H1 (cell line): ENCODE results near the gene KAT5. TPM values are rescaled to one million over a fixed set of nuclear protein-coding genes. Genes with fewer than 3 reads are reported as not detected.

Source experiments
- CTCF ChIA-PET: fragments of 300-600 bp; sonication (Branson Sonifier 250); formaldehyde crosslinking; loops from one replicate; lab custom pipeline; 2021; ENCODE audit not compliant: partially characterized antibody; lab: Charles Lee
- POLR2A ChIA-PET: fragments of 300-600 bp; sonication (Branson Sonifier 250); formaldehyde crosslinking; loops from one replicate; lab custom pipeline; 2021; ENCODE audit warnings: inconsistent platforms; ENCODE audit not compliant: partially characterized antibody; lab: Charles Lee
- DNase-seq, 2 experiments: peaks; one replicate each; pipeline versions ENCODE4 v3.0.0 to v3.0.0-alpha.2; 2010 to 2022; ENCODE audit warnings: low spot score in 2 of 2, low read depth in 1 of 2, mixed read lengths in 1 of 2
- FAIRE-seq: peaks from 2 replicates; lab custom pipeline; 2011; peaks lifted over from hg19 to GRCh38; lab: Jason Lieb, UNC
- H2AFZ ChIP-seq: 2 replicates; pipeline ENCODE4 v1.8.1; 2012; ENCODE audit warnings: low read length, inconsistent platforms
- H2AK5ac ChIP-seq: 2 replicates; pipeline ENCODE4 v1.6.1; 2013; ENCODE audit warnings: low read depth, low read length
- H2BK120ac ChIP-seq: replicated peaks from 2 replicates; pipeline ENCODE3; 2013; ENCODE audit warnings: low read depth, low read length, inconsistent platforms
- H2BK12ac ChIP-seq: 2 replicates; pipeline ENCODE4 v1.6.1; 2013; ENCODE audit warnings: low read depth, low read length
- H2BK15ac ChIP-seq: 2 replicates; pipeline ENCODE4 v1.6.1; 2013; ENCODE audit warnings: low read length
- H2BK20ac ChIP-seq: 2 replicates; pipeline ENCODE4 v1.6.1; 2013; ENCODE audit warnings: low read length
- H2BK5ac ChIP-seq: 2 replicates; pipeline ENCODE4 v1.6.1; 2013; ENCODE audit warnings: low read depth, low read length
- H3K14ac ChIP-seq: 2 replicates; pipeline ENCODE4 v1.6.1; 2013; ENCODE audit warnings: inconsistent platforms; ENCODE audit not compliant: insufficient read length
- H3K18ac ChIP-seq: 2 replicates; pipeline ENCODE4 v1.6.1; 2013; ENCODE audit warnings: low read length; ENCODE audit errors: extremely low read depth
- H3K23ac ChIP-seq: 2 replicates; pipeline ENCODE4 v1.6.1; 2013; ENCODE audit warnings: inconsistent platforms; ENCODE audit not compliant: insufficient read length
- H3K23me2 ChIP-seq: 2 replicates; pipeline ENCODE4 v1.6.1; 2013; ENCODE audit warnings: low read depth, low read length
- H3K27ac ChIP-seq: 2 replicates; pipeline ENCODE4 v1.6.1; 2011; ENCODE audit warnings: low read depth, low read length, inconsistent platforms
- H3K27me3 ChIP-seq, 4 experiments: replicated peaks in 1 of 4; 1 replicate in 1 of 4; 2 replicates in 3 of 4; pipeline versions ENCODE4 v1.6.1 to v1.8.1; 2011 to 2013; ENCODE audit warnings: low read length in 3 of 4, mild to moderate bottlenecking in 3 of 4, inconsistent platforms in 2 of 4, mixed read lengths in 2 of 4, moderate library complexity in 1 of 4; ENCODE audit not compliant: control insufficient read depth in 3 of 4, insufficient read depth in 3 of 4; ENCODE audit errors: extremely low read depth in 1 of 4
- H3K36me3 ChIP-seq, 4 experiments: 2 replicates each; pipeline versions ENCODE4 v1.6.1 to v1.8.1; 2011 to 2013; ENCODE audit warnings: mild to moderate bottlenecking in 4 of 4, low read length in 3 of 4, moderate library complexity in 2 of 4, control low read depth in 1 of 4, inconsistent platforms in 1 of 4; ENCODE audit not compliant: insufficient read depth in 4 of 4, control insufficient read depth in 2 of 4
- H3K4ac ChIP-seq: replicated peaks from 2 replicates; pipeline ENCODE3; 2013; ENCODE audit warnings: low read length, low read depth, mixed read lengths, inconsistent platforms; ENCODE audit not compliant: insufficient read length
- H3K4me1 ChIP-seq, 4 experiments: replicated peaks in 1 of 4; 1 replicate in 1 of 4; 2 replicates in 3 of 4; pipeline versions ENCODE4 v1.6.1 to v1.8.1; 2011 to 2013; ENCODE audit warnings: low read length in 3 of 4, inconsistent platforms in 2 of 4, mixed read lengths in 1 of 4; ENCODE audit not compliant: insufficient read depth in 4 of 4, control insufficient read depth in 3 of 4
- H3K4me2 ChIP-seq, 2 experiments: 2 replicates each; pipeline versions ENCODE4 v1.6.1 to v1.8.1; 2011 to 2013; ENCODE audit warnings: low read depth in 2 of 2, low read length in 2 of 2, control low read depth in 1 of 2, inconsistent platforms in 1 of 2, mild to moderate bottlenecking in 1 of 2; ENCODE audit not compliant: insufficient read depth in 1 of 2
- H3K4me3 ChIP-seq, 4 experiments: fragments of 200-600, 300-600 bp in 1 of 4; sonication (generic), shearing (Covaris generic), sonication (Bioruptor Twin) in 1 of 4; 2 replicates each; pipeline versions ENCODE4 v1.5.1 to v1.8.1; 2011 to 2016; ENCODE audit warnings: low read length in 4 of 4, low read depth in 3 of 4, control low read depth in 2 of 4, inconsistent platforms in 2 of 4, mild to moderate bottlenecking in 2 of 4, mixed read lengths in 1 of 4, moderate library complexity in 1 of 4; ENCODE audit not compliant: insufficient read depth in 2 of 4; ENCODE audit errors: extremely low read depth in 1 of 4
- H3K56ac ChIP-seq: replicated peaks from 2 replicates; pipeline ENCODE3; 2013; ENCODE audit warnings: low read depth, mild to moderate bottlenecking, mixed read lengths, low read length, inconsistent platforms; ENCODE audit not compliant: insufficient read length
- H3K79me1 ChIP-seq: 2 replicates; pipeline ENCODE4 v1.6.1; 2013; ENCODE audit warnings: low read depth, low read length, control low read depth
- H3K79me2 ChIP-seq, 2 experiments: 2 replicates each; pipeline versions ENCODE4 v1.6.1 to v1.8.1; 2012 to 2013; ENCODE audit warnings: low read length in 2 of 2, mild to moderate bottlenecking in 2 of 2, inconsistent platforms in 1 of 2; ENCODE audit not compliant: insufficient read depth in 2 of 2, control insufficient read depth in 1 of 2
- H3K9ac ChIP-seq, 4 experiments: replicated peaks in 1 of 4; 1 replicate in 1 of 4; 2 replicates in 3 of 4; pipeline versions ENCODE4 v1.6.1 to v1.8.1; 2011 to 2013; ENCODE audit warnings: low read depth in 3 of 4, low read length in 3 of 4, control low read depth in 2 of 4, mild to moderate bottlenecking in 2 of 4, moderate library complexity in 2 of 4, inconsistent platforms in 1 of 4; ENCODE audit errors: extremely low read depth in 1 of 4
- H3K9me3 ChIP-seq, 2 experiments: 2 replicates each; pipeline versions ENCODE4 v1.6.1 to v1.8.1; 2012 to 2013; ENCODE audit warnings: mild to moderate bottlenecking in 2 of 2, moderate library complexity in 2 of 2, control low read depth in 1 of 2, inconsistent platforms in 1 of 2, low read depth in 1 of 2, low read length in 1 of 2, mixed read lengths in 1 of 2; ENCODE audit not compliant: insufficient read depth in 2 of 2
- H4K20me1 ChIP-seq, 2 experiments: replicated peaks in 1 of 2; 2 replicates each; pipeline versions ENCODE3 to v1.8.1; 2011 to 2013; ENCODE audit warnings: inconsistent platforms in 2 of 2, low read length in 2 of 2, mild to moderate bottlenecking in 1 of 2; ENCODE audit not compliant: insufficient read depth in 2 of 2, control insufficient read depth in 1 of 2
- H4K5ac ChIP-seq: 2 replicates; pipeline ENCODE4 v1.6.1; 2013; ENCODE audit warnings: low read length, low read depth, mixed read lengths, inconsistent platforms; ENCODE audit not compliant: insufficient read length
- H4K8ac ChIP-seq: 2 replicates; pipeline ENCODE4 v1.8.0; 2013; ENCODE audit warnings: mild to moderate bottlenecking, moderate library complexity, low read length, inconsistent platforms; ENCODE audit not compliant: insufficient read depth; ENCODE audit errors: extremely low read depth
- H4K91ac ChIP-seq: replicated peaks from 2 replicates; pipeline ENCODE3; 2013; ENCODE audit warnings: low read length, mixed read lengths, inconsistent platforms; ENCODE audit not compliant: insufficient read length
- CREB1 ChIP-seq: IDR thresholded peaks from 2 replicates; pipeline ENCODE4 v1.6.1; 2012; ENCODE audit warnings: inconsistent platforms
- E2F6 ChIP-seq: IDR thresholded peaks from 2 replicates; pipeline ENCODE4 v1.6.1; 2012; ENCODE audit warnings: inconsistent platforms
- SIRT6 ChIP-seq: IDR thresholded peaks from one replicate; pipeline ENCODE4 v1.7.1; 2012; ENCODE audit warnings: low read length, inconsistent platforms
- SRF ChIP-seq: IDR thresholded peaks from 2 replicates; pipeline ENCODE4 v1.6.1; 2011; ENCODE audit warnings: mild to moderate bottlenecking, low read depth, low read length, moderate library complexity
- TBP ChIP-seq: IDR thresholded peaks from 2 replicates; pipeline ENCODE4 v1.6.1; 2011; ENCODE audit warnings: low read depth, low read length, improper control_type of control experiment
- WGBS, 2 experiments: shearing (Covaris generic) in 1 of 2; methylation state at CpG; one replicate each; pipeline versions ENCODE4 v1.1.6 to v1.1.7; 2013 to 2015; ENCODE audit warnings: low lambda C conversion rate in 2 of 2, mixed read lengths in 2 of 2, inconsistent platforms in 1 of 2, low coverage in 1 of 2, missing lambda C conversion rate in 1 of 2; ENCODE audit not compliant: insufficient replicate concordance in 2 of 2, insufficient coverage in 1 of 2, insufficient read length in 1 of 2; ENCODE audit errors: extremely low coverage in 1 of 2, missing lambda C conversion rate in 1 of 2; 5-methylcytosine and 5-hydroxymethylcytosine counted together
- polyA plus RNA-seq, 7 experiments: library from polyadenylated mRNA; depleted of rRNA in 3 of 7; stranded (reverse) in 5 of 7; unstranded in 2 of 7; fragments of >200 nt in 5 of 7; fragments of 200-250 nt in 2 of 7; gene quantifications; 1 replicate in 5 of 7; 2 replicates in 1 of 7; 4 replicates in 1 of 7; pipeline versions ENCODE4 v1.2.1 to v1.2.3, GENCODE V29; 2011 to 2013; ENCODE audit warnings: missing spikeins in 2 of 7, mixed read lengths in 2 of 7
- total RNA-seq: library from RNA; stranded (reverse); fragmentation: NEBNext Ultra II Directional; extraction: Animal tissue kit (Norgen Biotek cat#: 25700); gene quantifications from 2 replicates; pipeline ENCODE4 v1.2.1, GENCODE V29; 2021

KAT5 gene
- total and polyA plus RNA-seq, 2 of the 8 experiments (the other 6 are each of a cell fraction or from before 2014, with no cell fraction given) = 26.7 to 37.4 TPM

DNA sequence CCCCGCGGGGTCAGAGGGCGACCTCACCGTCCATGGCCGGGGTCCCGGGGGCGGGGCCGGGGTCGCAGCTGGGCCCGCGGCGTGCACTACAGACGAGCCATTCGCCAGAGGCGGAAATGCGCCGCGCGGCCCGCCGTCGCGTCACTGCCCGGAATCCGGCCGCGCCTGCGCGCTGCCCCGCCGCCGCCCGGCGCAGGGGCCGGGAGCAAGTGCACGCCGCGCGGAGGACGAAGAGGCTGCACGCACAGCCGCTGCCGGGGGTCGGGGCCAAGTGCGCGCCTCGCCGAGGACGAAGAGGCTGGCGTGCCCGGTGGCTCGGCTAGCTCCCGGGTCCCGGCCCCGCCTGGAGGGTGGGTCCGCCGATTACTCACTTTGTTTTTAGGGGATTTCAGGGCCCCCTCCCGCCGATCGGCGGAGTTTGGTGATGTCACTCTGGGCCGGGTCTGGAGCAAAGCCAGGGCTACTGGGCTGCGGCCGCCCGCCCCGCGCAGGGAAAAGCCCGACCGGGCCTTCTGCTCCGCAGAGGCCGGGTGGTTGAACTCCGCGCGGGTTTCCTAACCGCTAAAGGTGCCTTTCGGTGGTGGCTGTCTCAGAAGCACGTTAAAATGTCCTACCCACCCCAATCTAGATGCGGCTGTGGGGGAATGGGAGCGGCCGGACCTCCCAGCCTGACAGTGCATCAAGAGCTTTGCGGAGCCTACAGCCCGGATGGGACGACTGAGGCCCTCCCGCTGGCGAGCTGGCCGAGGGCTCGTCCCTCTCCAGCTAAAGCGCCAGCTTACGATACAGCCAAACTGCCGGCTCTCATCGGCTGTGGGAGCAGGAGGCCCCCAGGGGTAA lies 49.0 kb upstream of the KAT5 start, which contains the start of gene RELA:
RELA (minus strand) TSS at position 118 of the 840 bp plus-strand sequence; CDS start at position 34, 84 bp downstream.
- H3K79me1 ChIP-seq = peaks cover 3% of the 10 kb centered on the region; the same call in 1 of the 2 replicates
- peak within 1 kb of the TSS; percentile 70 for H2AFZ ChIP-seq
- no peak within 1 kb of the TSS for H3K4ac ChIP-seq
- H3K23me2 ChIP-seq = peaks cover 11% of the 10 kb centered on the region; the same call in 1 of the 2 replicates
- no peak within 1 kb of the TSS for H3K56ac ChIP-seq
- H3K4me2 ChIP-seq = peak within 1 kb of the TSS; percentile 68 to 88
- H2AK5ac ChIP-seq = no peak within 1 kb of the TSS
- H3K23ac ChIP-seq = no peak within 1 kb of the TSS
- H3K14ac ChIP-seq = no peak within 1 kb of the TSS
- H4K20me1 ChIP-seq = no peaks in the 10 kb centered on the region
- H3K9ac ChIP-seq = peak within 1 kb of the TSS; percentile 59 to 81 (median 67); a peak in 6 of 7 replicates
- no peak within 1 kb of the TSS for H2BK12ac ChIP-seq
- peak within 1 kb of the TSS; percentile 81 to 86 (median 84) for H3K4me3 ChIP-seq
- no peak within 1 kb of the TSS; the same call in 1 of the 2 replicates for H2BK15ac ChIP-seq
- H2BK5ac ChIP-seq = peak within 1 kb of the TSS; percentile 83; the same call in 1 of the 2 replicates
- POLR2A ChIA-PET = interaction anchor here (0.6 to 8.9 kb wide), 14 partner anchors 10 to 386 kb away, joined by 3 to 58 read pairs (median 4); partner anchors contain the start of genes CFL1, GAL3ST3, KAT5 and MUS81
- H2BK20ac ChIP-seq = no peak within 1 kb of the TSS
- H3K27me3 ChIP-seq = no peaks in the 10 kb centered on the region
- 1% methylated on average over 81 of the region's 91 CpGs; no CpG with 5 or more reads in 1 of the 2 experiments for WGBS, 2 experiments
- H3K18ac ChIP-seq = peak within 1 kb of the TSS; percentile 71
- CTCF ChIA-PET = interaction anchor here (0.8 to 2.7 kb wide), 10 partner anchors 9 to 346 kb away, joined by 3 to 10 read pairs (median 4); partner anchors contain the start of genes FIBP and SIPA1
- peaks cover 0 to 15% of the 10 kb centered on the region in 2 experiments; a peak in 1 of 4 replicates for H3K79me2 ChIP-seq
- no peaks in the 10 kb centered on the region for H3K9me3 ChIP-seq
- peak within 1 kb of the TSS; percentile 89 for H4K91ac ChIP-seq
- no peak within 1 kb of the TSS for H2BK120ac ChIP-seq
- H3K36me3 ChIP-seq = peaks cover 13 to 25% (median 19%) of the 10 kb centered on the region in 4 experiments
- peaks cover 0 to 5% (median 2%) of the 10 kb centered on the region in 4 experiments; a peak in 4 of 7 replicates for H3K4me1 ChIP-seq
- no peak for FAIRE-seq
- H4K8ac ChIP-seq = peak within 1 kb of the TSS; percentile 36; the same call in 1 of the 2 replicates
- peak within 1 kb of the TSS; percentile 8 for H4K5ac ChIP-seq
- peak in 1 of 2 experiments; percentile 91 for DNase-seq
- H3K27ac ChIP-seq = peak within 1 kb of the TSS; percentile 71
- TF ChIP-seq TBP (peak; percentile 7; the same call in 1 of the 2 replicates), E2F6 (no peak), CREB1 (peak; percentile 55; the same call in 1 of the 2 replicates), SRF (no peak), SIRT6 (no peak)
